D341Med (cell line): ENCODE measurements around the gene ERAP2.

Source experiments
- DNase-seq: peaks from one replicate; pipeline ENCODE4 v3.0.0; 2012; ENCODE audit warnings: low spot score

ERAP2 gene

GRCh38 chr5:96966801-96967200 lies 90.5 kb downstream of the ERAP2 start:
- no peak for DNase-seq

- DNase-seq = no peak
Observed at GRCh38 chr5:96967400-96967799, 91.1 kb downstream of the ERAP2 start.

GRCh38 chr5:96968074-96968473 lies 91.8 kb downstream of the ERAP2 start:
- DNase-seq = peak; percentile 32

- DNase-seq = peak; percentile 37
Observed at GRCh38 chr5:96968614-96969013, 92.3 kb downstream of the ERAP2 start.
